Suprapubic skin (tissue), 4 donors: ENCODE measurements around the gene SLC12A1.

ENCODE experiments used
- CTCF ChIP-seq, 2 donors: fragments of 200-600 bp in 1 of 2; fragments of 450-650 bp in 1 of 2; sonication (generic) in 1 of 2; IDR thresholded peaks; one replicate each; pipeline ENCODE4 v1.5.1; 2016 to 2019; ENCODE audit warnings: antibody characterized with exemption in 2 of 2, mild to moderate bottlenecking in 1 of 2, moderate library complexity in 1 of 2
- EP300 ChIP-seq: sonication (generic); formaldehyde crosslinking; IDR thresholded peaks from one replicate; pipeline ENCODE4 v1.6.1; 2017; ENCODE audit warnings: antibody characterized with exemption
- POLR2AphosphoS5 ChIP-seq, 3 donors: sonication (generic); formaldehyde crosslinking; IDR thresholded peaks; one replicate each; pipeline ENCODE4 v1.6.1; 2017; ENCODE audit warnings: antibody characterized with exemption in 3 of 3

DNA sequence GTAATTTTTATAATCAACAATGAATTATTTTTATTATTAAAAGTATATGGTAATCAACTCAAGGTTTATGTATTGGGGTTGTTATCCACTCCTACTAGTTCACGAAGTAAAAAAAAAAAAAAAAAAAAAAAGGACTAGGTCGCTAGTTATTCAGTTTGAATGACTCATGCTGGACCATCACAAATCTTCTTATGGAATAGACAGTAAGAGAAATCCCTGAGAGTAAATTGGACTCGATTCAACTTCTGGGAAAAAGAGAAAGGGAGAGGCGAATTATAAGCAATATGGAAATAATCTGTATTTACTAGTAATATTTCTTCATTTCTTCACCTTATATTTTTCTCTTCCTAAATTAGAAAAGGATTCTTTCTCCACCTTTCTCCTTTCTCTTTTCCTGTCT lies 30.0 kb upstream of the SLC12A1 start:
- no peak for TF ChIP-seq CTCF (IDR thresholded peaks at IDR 0.05)
- TF ChIP-seq EP300: no peak
- TF ChIP-seq POLR2AphosphoS5 (IDR thresholded peaks at IDR 0.05): no peak
